DND-41 (cell line): ENCODE measurements around the gene CNNM2.

ENCODE experiments used
- CTCF ChIP-seq: IDR thresholded peaks from 2 replicates; pipeline ENCODE4 v1.5.1; 2012; ENCODE audit warnings: borderline replicate concordance, low read length, moderate library complexity, mild to moderate bottlenecking; ENCODE audit not compliant: poor library complexity, severe bottlenecking; ENCODE audit errors: extremely low read depth
- EZH2 ChIP-seq: IDR thresholded peaks from 3 replicates; pipeline ENCODE4 v1.6.1; 2012; ENCODE audit warnings: borderline replicate concordance, low read depth, mild to moderate bottlenecking, moderate library complexity, low read length, inconsistent platforms; ENCODE audit not compliant: severe bottlenecking

GRCh38 chr10:102997998-102998397 is 79.9 kb downstream of the CNNM2 start:
- no peak for TF ChIP-seq CTCF
- TF ChIP-seq EZH2 = no peak
